NCI-H2196 treated with DMSO at 0.1 percent for 48 hours (cell line): ENCODE results near the gene LLCFC1.

ENCODE experiments used
- DNase-seq: peaks from one replicate; lab custom pipeline; 2025; ENCODE audit not compliant: unreplicated experiment; lab: John Stamatoyannopoulos, UW

Gene LLCFC1

DNA sequence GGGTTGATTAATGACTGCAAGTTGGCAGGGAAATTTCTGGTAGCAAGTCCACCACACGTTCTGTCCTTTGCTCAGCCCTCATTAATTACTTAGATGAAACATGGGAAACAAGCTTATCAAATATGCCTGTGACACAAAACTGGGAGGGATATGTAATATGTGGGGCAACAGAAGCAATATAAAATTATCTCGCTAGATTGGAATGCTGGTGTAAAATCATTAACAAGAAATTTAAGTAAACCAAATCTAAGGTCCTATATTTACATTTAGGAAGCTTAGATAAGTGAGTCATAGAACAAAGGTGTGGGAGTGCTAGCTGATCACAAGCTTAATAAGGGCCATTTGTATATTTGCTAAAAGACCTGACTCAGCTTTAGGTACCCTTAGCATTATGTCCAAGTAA lies 29.3 kb upstream of the LLCFC1 start:
- DNase-seq = no peak

DNA sequence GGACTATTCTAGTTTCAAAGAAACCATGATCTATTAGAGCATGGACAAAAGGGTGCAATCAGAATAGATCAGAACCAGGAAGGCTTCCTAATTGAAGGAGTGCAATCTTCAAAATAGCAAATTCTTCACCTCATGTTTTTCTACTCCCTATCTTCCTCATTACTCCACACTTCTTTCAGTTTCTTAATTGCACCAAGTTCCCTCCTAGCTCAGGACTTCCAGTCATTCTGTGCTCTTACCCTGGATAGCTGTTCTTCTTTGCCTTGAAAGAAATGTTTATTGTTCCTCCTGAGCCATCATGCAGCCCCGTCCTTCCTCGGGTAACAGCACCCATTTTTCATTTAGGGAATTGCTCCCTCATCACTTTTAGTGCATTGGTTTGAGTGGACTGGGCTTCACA lies 28.8 kb upstream of the LLCFC1 start:
- DNase-seq = no peak

DNA sequence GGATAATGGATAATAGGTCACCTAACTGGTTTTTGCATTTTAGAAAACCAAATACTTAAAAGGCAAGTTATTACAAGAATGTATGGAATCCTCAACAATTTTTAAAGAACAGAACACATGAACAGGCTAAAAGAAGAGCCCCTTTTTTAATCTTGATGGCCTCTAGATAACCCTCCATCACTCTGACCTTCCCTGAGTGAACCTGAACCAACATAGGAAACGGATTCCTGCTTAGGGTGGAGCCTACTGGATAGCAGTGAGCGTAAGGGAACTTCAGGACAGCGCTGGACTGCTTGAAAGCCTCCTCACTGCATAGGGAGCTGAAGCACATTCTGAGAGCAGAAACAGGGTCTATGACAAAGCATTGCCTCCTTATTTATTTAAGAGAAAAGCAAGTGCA lies 26.2 kb upstream of the LLCFC1 start:
- no peak for DNase-seq

DNA sequence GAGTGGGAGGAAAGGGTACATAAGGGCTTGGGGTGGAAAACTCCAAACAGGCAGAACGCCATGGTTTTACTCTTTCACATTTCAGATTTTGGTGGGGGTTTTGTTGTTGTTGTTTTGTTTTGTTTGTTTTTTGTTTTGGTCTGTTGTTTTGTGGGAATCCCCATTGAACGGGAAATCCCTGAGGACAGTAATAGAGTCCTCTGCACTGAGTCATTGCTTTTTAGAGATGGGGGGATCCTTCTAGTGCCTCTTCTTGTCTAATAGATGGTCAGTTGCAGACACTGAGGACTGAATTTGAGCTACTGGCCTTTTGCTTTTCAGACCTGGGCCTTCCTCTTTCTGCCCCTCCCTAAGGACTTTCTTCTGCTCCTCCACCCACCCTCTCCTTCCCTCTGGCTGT lies 25.7 kb upstream of the LLCFC1 start:
- DNase-seq = no peak

DNA sequence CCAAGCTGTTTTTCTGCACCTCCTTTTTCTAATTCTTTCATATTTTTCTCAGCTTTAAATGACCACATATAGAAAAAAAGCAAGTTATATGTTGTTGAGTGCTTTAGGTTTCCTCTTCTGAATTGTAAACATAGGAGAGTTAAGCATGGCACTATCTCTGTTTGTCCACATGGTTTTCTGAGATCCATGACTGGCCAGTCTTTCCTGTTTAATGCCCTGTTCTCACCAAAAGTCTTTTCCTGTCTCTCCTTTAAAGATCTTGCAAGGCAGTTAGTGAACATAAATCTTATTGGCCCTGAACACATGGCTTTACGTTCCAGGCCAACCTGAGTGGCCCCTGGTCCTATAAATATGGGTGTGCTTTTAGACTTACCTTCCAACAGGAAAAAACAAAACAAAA lies 25.2 kb upstream of the LLCFC1 start:
- DNase-seq = no peak

DNA sequence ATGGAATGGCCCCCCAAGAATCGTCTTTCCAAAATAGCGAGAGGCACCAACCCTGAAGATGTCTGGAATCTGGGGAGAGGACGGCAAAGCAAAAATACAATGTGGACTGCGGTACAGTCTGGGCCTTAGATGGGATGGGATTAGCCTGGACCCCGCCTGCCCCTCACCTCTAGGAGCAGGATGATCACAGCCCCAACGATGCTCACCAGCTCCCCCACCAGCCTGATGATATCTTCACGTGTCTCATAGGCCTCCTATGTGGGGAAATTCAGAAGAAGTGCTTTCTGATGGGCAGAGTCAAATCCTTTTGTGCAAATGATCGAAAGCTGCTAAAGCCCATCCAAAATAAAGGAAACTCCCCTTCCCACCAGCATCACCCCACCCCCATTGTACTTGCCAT lies 24.0 kb upstream of the LLCFC1 start:
- DNase-seq = no peak

DNA sequence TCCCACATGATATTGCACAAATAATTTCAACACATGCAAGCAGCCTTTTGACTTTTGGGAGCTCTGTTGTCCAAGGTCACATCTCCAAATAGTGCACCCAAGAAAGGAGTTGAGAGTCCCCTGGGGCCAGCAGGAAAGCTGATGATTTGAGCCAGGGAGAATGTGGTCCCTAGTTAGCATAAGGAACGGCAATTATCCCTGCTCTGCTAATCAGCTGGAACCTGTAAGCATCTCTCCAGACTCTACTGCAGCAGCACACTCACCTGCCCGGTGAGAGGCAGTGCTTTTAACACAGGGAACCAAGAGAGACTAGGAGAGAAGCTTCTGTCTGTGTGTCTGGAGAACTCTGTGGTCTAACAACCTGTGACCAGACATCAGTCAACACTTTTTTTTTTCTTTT lies 22.8 kb upstream of the LLCFC1 start:
- no peak for DNase-seq

DNA sequence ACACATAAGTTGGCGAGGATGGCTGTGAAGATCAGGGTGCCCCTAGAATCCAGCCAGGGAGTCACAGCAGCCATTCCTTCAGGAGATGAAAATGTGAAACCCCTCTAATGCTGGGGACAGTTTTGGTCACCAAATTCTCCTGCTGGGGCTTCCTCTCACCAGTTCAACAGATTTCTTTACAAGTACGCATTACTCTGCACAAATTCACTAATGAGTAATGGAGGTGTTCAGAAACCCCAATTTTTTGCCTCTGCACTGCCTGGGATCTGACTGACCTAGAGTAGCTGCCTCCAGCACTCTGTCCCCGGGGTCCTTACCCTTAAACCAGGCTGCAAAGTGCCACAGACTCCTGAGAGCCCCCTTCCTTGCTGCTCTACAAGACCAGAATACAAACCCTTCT lies 21.8 kb upstream of the LLCFC1 start:
- DNase-seq = no peak

DNA sequence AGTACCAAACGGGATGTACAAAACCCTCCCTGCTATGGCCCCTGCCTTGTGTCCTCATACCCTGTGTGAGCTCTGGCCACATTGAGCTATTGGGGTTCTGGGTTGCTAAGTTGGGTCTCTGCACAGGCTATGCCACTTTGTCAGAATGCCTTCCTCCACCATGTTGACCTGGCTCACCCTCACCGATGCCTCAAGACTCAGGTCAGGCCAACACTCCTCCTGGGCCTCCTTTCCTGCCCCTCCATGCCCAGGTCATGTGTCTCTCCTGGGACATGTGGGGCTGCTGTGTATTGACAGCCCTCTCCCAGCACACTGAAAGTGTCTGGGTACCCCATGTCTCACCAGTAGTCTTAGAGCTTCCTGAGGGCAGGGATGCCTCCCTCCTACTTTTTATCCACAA lies 20.4 kb upstream of the LLCFC1 start:
- DNase-seq = no peak

DNA sequence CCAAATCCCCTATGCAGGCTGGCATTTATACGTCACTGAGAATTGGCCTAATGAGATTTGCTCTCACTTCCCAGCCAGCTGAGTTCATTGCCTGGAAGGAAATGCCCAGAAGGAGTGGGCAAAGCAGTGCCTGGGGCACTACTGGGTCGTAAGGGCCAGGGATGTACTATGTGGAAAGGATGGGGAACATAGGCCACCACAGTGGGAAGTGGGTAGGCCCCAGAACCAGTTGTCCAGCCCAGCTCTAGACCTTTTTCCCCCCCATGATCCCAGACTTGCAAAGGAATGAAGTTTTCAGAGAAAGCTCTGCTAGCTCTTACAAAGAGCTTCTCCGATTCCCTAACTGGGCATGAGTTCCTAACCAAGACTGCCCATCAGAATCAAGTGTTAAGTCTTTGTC lies 19.6 kb upstream of the LLCFC1 start:
- no peak for DNase-seq

DNA sequence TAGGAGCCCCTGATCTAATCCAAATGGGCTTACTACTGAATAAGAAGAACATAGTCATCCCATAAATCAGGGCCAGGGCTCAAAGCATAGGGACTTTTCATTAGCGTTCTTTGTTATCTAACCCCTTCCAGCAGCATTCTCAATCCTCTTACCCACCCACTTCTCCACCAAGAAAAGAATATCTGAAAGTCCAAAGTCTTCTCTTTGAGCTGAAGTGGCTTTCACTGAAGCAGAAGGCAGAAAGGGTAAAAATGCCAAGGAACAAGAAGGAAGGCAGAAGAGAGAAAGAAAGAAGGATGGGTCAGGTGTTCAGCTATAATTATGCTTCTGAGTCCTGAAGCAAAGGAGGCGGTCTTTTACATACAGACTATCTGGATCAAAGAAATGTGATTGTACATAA lies 15.9 kb upstream of the LLCFC1 start:
- no peak for DNase-seq

DNA sequence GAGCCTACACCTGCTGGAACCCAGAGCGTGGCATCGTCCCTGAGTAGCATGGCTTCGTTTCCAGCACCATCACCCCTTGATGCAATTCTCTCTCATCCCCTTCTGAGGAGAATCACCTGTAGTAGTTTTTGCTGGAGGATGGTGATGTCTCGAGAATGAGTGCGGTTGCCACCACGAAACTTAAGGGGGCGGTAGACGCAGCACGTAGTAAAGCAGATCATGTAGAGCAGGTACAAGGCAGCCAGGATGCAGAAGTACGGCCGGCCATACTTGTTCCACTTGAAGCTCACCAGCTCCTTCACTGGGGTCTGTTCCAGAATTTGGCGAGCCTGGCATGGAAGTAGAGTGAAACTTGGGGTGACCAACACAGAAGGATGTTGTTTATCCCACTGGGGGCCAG lies 13.9 kb upstream of the LLCFC1 start:
- DNase-seq = no peak

DNA sequence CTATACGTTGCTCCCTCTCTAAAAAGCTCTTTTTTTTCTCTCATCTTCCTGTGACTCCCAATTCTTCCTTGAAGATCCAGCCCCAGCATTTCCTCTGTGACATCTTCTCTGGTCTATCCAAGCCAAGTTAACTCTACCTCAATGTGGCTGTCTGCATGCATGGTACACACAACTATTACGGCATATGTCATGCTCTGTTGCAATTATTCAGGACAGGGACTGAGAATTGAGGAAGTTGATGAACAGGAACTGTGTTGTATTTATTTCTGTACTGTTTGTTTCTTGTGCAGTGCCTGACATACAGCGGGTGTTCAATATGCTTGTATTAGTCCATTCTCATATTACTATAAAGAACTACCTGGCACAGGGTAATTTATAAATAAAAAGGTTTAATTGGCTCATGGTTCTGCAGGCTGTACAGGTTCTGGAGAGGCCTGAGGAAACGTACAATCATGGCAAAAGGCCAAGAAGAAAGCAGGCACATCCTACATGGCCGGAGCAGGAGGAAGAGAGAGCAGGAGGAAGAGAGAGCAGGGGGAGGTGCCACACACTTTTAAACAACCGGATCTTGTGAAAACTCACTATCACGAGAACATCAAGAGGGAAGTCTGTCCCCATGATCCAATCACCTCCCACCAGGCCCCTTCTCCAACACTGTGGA lies 12.1 kb upstream of the LLCFC1 start:
- DNase-seq = no peak

DNA sequence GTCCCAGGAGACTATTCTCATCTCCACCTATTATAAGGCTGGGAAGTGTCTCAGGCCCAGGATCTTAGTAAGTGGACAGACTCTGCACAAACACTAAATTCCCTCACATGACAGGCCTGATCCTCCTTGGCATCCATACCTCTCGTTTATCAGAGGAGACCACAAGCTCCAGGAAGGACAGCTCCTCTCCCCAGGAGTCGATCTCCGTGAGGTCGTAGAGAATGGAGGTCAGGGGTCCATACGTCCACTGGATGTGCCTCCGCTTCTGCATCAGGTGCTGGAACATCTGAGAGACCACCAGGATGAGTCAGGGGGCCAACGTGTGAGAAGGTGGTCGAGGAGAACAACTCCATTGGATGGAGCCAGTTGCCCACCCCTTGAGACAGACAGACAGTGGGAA lies 11.3 kb upstream of the LLCFC1 start:
- no peak for DNase-seq

DNA sequence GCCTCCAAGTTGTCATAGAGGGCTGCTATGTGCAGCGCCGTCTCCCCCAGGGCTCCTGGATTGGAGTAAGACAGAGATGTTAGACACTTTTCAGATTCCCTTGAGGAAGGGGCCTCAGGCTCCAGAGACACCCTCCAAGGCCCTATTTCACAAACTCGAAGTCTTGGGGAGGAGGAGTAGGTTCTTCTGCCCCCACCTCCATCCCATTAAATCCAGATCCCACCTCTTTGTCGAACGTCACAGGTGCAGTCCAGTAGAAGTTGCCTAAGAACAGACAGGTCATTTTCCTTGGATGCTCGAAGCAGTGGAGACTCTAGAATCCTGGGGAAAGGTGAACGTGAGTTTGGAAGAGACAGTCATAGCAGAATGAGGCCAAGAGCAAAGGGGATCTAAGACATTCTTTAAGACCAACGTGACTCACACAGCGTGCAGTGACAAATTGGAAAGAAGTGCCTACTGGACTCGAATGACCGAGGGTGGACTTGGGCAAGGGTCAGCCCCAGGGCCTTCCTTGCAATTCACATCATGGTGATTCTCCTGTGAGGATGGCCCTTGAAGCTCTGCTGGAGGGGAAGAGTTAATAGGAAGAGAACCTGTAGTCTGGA lies 9.1 kb upstream of the LLCFC1 start:
- no peak for DNase-seq

DNA sequence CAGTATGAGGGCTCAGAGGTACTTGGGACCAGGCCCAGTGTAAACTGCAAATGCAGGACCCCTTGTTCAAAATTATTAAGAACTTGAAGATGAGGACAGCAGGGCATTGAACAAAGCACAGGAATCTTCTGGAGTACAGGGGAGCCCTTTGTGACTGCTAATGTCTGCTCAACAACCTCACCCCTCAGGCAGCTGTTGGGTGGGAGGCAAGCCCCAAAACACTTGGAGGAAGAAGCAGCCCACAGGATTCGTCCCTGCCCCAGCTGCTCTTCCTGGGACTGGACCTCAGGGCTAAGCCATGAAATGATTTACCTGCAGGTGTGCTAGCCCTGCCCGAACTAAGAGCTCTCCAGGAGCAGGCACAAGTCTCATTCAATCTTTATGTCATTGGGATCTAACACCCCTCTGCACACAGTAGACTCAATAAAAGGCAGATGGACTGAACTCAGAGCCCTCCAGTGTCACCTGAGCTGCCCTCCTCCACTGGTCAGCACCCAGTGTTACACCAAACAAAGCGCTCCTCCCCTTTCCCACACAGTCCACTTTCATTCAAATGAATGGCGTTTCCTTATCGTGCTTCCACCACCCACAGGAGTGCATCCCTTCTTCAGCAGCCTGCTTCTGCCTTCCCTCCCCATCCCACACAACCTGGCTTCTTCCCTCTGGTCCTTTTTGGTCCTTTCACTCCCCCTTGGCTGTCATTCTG lies 6.7 kb upstream of the LLCFC1 start:
- no peak for DNase-seq

DNA sequence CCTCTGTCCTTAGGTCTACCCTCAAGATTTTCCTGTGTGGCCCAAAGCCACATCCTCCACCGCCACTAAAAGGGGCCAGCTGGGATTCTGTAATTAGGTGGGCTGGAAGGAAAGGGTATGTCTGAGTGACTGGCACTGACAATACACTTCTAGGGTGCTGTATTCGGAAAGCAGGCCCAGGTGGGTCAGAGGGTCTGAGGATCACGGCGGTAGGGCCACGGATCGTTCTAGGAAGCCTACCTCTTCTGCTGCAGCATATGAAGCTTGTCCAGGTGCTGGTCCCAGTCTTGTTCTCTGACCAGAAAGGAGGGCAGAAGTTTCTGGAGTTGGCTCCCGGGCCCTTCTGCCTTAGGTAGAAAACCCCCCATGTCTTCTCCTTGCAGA lies 6.2 kb upstream of the LLCFC1 start:
- no peak for DNase-seq

DNA sequence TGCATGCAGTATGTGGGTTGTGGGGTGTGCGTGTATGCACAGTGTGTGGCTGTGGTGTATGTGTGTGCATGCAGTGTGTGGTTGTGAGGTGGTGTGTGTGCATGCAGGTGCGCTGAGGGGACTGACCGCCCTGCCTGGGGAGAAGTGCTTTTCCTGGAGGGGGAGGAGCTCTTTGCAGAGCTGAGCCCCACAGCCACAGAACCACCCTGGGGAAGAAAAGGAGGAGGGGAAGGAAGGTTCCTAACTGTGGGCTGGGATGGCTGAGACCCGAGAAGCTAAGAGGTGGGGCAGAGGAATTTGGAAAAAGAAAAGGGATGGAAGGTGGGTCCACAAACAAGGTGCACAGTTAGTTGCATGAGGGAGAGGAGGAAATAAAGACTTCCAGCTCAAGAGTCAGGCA lies 5.7 kb upstream of the LLCFC1 start, which contains the start of gene TRPV5:
Gene TRPV5, minus strand, starts transcription at position 123 of the 400 bp plus-strand sequence. CDS start 287 bp downstream, outside the sequence.
- no peak for DNase-seq

DNA sequence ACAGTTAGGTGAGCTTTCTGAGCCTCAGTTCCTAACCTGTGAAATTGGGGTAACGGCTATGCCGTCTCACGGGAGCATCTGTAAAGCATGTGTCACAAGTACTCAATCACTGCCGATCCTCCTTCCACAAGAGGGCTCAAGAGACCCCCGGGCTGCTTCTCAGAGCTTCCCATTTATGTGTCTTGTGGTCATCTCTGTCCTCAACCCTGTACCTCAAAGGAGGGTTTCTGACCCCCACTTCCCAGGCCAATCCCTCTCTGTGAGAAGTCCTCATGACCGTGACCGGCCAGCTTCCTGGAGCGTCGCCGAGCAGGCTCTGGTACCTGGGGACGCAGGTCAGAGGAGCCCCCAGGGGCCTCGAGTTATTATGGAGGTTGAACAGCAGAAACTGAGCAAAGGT lies 5.2 kb upstream of the LLCFC1 start:
- DNase-seq = no peak

DNA sequence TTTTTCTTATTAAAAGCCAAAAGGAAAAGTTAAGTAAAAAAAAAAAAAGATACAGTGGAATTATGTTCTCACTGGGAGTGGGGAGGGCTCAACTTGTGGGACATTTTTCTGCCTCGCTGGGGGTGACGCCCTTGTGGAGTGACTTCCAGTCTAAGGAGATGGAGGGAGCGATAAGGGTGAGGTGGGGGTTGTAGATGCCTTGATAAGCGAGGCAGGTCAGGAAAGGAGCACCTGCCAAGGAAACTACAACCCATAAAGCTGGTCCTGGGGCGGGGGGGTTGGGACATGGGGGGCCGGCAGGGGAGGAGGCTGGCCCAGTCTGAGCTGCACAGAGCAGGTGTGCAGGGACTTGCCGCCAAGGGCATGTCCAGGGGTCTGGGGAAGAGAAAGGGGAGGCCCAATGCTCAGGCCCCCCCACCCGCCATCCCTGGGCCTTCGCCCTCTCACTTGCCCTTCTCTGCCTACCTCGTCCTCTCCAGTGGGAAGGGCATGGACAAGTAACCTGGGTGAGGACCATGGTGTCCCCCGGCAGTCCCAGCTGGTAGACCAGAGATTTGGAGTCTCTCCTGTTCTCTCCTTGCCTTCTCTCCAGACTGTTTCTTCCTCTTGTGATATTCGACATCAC lies 3.2 kb upstream of the LLCFC1 start:
- DNase-seq = no peak

DNA sequence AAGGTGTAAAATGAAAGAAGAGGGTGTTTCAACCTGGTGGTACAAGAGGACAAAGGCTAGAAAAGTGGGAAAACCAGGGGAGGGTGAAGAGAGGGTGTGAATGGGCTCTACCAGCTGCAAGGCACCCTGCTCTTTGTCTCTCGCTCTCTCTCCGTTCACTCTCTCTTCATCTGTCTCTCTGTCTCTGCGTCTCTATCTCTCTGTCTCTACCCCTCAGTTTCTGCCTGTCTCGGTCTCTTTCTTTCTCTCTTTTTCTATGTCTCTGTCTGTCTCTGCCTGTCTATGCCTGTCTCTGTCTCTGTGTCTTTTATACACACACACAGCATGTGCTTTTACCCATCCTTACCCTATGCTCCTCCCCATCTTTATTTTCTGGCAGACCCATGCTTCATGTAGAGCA lies 673 bp upstream of the LLCFC1 start:
- DNase-seq = no peak

DNA sequence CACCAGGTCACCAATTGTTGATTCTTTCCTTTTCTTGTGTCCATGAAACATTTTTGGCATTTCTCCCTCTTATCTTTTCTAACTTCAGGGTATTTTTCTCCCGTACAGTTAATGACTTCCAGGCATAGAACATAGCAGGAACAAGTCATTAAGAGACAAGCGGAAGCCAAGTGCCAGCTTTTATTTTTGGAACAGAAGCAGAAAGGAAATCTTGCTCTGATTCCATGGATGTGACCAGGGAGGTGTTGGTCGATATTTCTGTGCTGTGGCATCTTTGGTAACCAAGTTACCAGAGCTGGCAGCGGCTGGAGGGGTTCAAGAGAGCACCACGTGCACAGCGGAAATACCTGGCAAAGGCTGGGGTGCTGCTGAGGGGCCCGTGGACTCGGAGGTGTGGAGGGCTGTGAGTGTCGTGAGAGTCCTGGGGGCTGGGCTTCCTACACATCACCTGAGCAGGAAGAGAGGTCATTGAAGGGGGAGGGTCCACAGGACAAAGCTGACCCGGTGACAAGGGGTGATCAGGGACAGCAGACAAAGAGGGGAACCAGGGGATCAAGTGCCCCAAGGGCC lies 1.8 kb downstream of the LLCFC1 start:
- no peak for DNase-seq
